Stimulated activated CD4-positive, alpha-beta T cell treated with anti-CD3 and anti-CD28 coated beads, Interleukin-1b, Interleukin-23, amount 100 ng/mL, for 1 hour (primary cell): ENCODE results near the gene VPS13D.

ENCODE experiments used
- DNase-seq, 2 donors: peaks; one replicate each; pipeline ENCODE4 v3.0.0-alpha.2; 2020; ENCODE audit warnings: low read depth in 2 of 2

The VPS13D gene

GRCh38 chr1:12231276-12231595 is 1.4 kb downstream of the VPS13D start:
- DNase-seq: no peak

- no peak for DNase-seq
Measured at GRCh38 chr1:12232221-12232620, 2.4 kb downstream of the VPS13D start.

DNA sequence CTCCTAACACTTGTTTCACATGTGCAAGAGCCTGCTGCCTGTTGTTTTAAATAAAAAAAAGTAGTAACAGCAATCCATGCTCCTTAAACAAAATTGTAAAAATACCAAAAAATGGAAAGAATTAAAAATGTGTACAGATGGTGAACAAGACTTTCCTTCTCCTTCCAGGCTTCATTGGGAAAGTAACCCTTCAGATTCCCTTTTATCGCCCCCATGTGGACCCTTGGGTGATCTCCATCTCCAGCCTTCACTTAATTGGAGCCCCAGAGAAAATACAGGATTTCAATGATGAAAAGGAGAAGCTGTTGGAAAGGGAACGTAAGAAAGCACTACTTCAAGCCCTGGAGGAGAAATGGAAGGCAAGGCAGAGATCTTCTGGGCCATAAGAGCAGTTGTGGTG is 14.2 kb downstream of the VPS13D start:
- no peak for DNase-seq

GRCh38 chr1:12244585-12244984 is 14.8 kb downstream of the VPS13D start:
- no peak for DNase-seq

- DNase-seq: no peak
Measured at GRCh38 chr1:12245116-12245515, 15.3 kb downstream of the VPS13D start.

- no peak for DNase-seq
Measured at GRCh38 chr1:12245733-12246132, 15.9 kb downstream of the VPS13D start.

DNA sequence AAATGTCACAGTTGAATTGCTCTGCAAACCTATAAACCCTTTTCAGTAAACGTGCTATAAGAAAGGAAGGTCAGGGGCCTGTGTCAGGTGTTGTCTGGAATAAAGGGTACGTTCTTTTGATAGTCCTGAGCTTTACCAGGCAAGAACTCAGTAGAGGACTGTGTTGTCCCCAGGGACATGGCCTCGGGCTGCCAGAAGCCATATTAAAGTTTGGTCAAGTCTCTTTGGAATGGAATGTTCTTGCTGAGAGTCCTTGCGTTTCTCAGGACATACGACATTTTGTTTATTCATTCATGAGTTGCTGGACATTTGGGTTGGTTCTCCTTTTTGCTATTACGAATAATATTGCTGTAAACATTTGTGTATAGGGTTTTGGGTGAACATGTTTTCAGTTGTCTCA is 16.8 kb downstream of the VPS13D start:
- no peak for DNase-seq

DNA sequence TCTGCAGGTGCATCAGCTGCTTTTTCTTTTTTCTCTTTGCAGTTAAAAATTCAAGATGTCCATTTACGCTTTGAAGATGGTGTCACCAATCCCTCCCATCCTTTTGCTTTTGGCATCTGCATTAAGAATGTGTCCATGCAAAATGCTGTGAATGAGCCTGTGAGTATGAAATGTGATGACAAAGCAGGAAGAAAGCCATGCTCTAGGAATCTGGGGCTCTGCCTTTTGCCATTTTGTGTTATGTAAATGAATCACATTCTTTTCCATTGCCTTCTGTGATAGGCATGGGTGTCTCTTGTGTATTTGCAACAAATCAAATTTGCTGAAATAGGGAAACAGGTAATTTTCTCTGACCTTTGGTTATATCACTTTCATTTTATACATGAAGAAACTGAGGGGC is 19.4 kb downstream of the VPS13D start:
- DNase-seq: no peak

GRCh38 chr1:12249748-12250147 is 19.9 kb downstream of the VPS13D start:
- no peak for DNase-seq

DNA sequence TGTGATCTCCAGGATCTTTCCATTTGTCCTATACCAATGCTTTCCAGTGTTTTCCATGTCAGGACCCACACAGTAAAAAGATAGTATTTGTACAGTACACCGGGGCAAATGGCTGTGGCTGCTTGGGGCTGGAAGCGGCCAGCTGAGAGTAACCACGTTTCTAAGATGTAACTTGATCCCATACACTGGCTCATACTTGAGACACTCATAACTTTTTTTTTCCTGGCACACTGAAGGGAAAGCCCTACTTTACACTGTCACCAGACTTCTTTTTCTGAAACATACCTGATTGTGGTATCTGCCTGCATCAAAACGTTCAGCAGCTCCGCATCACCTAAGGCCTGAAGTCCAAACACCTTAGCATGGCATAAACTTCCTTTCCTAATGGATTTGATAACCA is 21.6 kb downstream of the VPS13D start:
- no peak for DNase-seq

- no peak for DNase-seq
Measured at GRCh38 chr1:12255913-12256312, 26.1 kb downstream of the VPS13D start.

GRCh38 chr1:12258272-12258671 is 28.4 kb downstream of the VPS13D start:
- DNase-seq: no peak

- DNase-seq: no peak
Measured at GRCh38 chr1:12269351-12269750, 39.5 kb downstream of the VPS13D start.

- DNase-seq: no peak
Measured at GRCh38 chr1:12271033-12271432, 41.2 kb downstream of the VPS13D start.

GRCh38 chr1:12272770-12273169 is 42.9 kb downstream of the VPS13D start:
- DNase-seq: no peak

- peak in 1 of 2 donors; percentile 32 for DNase-seq
Measured at GRCh38 chr1:12275370-12275769, 45.5 kb downstream of the VPS13D start.

DNA sequence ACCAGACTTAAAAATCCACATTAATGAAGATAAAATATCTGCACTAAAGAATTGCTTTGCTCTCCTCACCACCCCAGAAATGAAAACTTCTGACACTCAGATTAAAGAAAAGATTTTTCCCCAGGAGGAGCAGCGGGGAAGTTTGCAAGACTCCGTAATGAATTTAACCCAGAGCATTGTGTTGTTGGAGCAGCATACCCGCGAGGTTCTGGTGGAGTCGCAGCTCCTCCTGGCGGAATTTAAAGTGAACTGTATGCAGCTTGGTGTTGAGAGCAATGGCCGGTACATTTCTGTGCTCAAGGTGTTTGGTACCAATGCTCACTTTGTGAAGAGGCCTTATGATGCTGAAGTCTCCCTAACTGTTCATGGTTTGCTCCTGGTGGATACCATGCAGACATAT is 46.4 kb downstream of the VPS13D start:
- DNase-seq: no peak

DNA sequence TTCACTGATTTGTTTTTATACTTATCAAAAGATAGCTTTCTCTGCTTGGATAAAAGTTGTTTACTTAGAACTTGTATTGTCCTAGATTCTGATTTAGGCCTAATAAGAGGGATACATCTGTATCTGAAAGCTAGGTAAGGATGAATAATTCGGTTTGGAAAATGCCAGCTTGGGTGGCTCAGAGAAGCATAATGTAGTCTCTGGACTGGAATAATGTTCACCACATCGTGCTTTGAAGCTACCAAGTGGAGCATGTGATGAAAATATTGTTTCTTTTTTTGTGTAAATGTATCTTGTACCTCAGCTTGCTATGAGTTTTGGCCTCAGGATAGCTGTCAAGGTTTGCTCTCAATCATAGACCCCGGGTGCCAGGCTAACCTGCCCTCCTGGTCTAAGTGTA is 49.2 kb downstream of the VPS13D start:
- DNase-seq: no peak

- no peak for DNase-seq
Measured at GRCh38 chr1:12279728-12280464, 50.1 kb downstream of the VPS13D start.

GRCh38 chr1:12282142-12282541 is 52.3 kb downstream of the VPS13D start:
- no peak for DNase-seq

DNA sequence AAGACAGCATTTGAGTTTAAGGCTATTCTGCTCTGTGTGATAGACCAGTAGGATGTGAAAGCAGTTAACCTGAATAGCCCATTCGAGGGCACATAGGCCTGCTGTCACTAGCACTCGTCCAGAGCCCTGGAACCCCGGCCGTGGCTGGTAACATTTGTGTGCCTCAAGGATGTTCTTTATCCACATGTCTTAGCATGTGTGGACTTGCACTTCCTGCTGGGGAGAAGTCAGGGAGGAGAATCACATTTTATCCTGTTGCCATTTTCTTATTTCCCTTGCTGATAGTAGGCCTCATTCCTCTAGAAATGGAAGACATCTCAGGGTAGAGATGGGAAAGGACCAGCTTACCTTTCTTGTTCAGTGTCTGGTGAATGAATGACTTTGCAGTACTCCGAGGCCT is 54.7 kb downstream of the VPS13D start:
- DNase-seq: no peak

- DNase-seq: no peak
Measured at GRCh38 chr1:12285496-12286143, 55.8 kb downstream of the VPS13D start.

- DNase-seq: no peak
Measured at GRCh38 chr1:12287869-12288268, 58.0 kb downstream of the VPS13D start.

DNA sequence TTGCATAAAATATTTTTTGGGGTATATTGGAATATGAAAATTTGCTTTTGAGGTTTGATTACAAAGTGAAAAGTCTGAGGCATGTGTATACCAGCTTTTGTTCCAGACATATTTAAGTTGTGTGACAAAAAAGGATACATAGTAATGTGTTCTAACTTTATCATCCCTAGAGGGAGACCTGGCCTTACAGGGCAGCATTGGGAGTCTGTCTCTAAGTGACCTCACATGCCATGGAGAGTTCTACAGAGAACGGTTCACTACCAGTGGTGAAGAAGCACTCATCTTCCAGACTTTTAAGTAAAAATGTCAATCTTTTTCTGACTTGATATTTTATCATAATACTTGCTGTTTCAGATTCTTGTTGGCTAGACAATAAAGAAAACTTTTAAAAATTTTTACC is 61.0 kb downstream of the VPS13D start:
- no peak for DNase-seq
